Uterus (tissue), 4 donors: ENCODE measurements around the gene CLTC. TPM values are rescaled to one million over a fixed set of nuclear protein-coding genes. Genes with fewer than 3 reads are reported as not detected.

ENCODE experiments used
- DNase-seq, 2 donors: peaks; one replicate each; pipeline ENCODE4 v3.0.0-alpha.2; 2019 to 2020
- H3K27ac ChIP-seq, 2 donors: fragments of 200-600 bp; sonication (generic); 1 replicate in 1 of 2; 2 replicates in 1 of 2; pipeline ENCODE4 v1.5.1; 2016 to 2018
- H3K27me3 ChIP-seq, 2 donors: fragments of 200-600 bp; sonication (generic); one replicate each; pipeline ENCODE4 v1.5.1; 2018 to 2019; ENCODE audit warnings: control low read depth in 1 of 2
- H3K36me3 ChIP-seq, 2 donors: fragments of 200-600 bp; sonication (generic); one replicate each; pipeline ENCODE4 v1.5.1; 2019; ENCODE audit warnings: control low read depth in 1 of 2
- H3K4me1 ChIP-seq, 2 donors: fragments of 200-600 bp; sonication (generic); one replicate each; pipeline ENCODE4 v1.5.1; 2018 to 2019; ENCODE audit warnings: control low read depth in 1 of 2
- H3K4me3 ChIP-seq, 2 donors: fragments of 200-600 bp; sonication (generic); 1 replicate in 1 of 2; 2 replicates in 1 of 2; pipeline ENCODE4 v1.5.1; 2018 to 2019; ENCODE audit warnings: mild to moderate bottlenecking in 1 of 2
- H3K9me3 ChIP-seq, 2 donors: fragments of 200-600 bp; sonication (generic); one replicate each; pipeline ENCODE4 v1.5.1; 2019; ENCODE audit warnings: control low read depth in 1 of 2
- CTCF ChIP-seq, 4 experiments: fragments of 200-600 bp in 2 of 4; fragments of 450-650 bp in 2 of 4; sonication (generic) in 2 of 4; IDR thresholded peaks; one replicate each; pipeline ENCODE4 v1.5.1; 2016 to 2019; ENCODE audit warnings: antibody characterized with exemption in 4 of 4, mild to moderate bottlenecking in 2 of 4, moderate library complexity in 1 of 4
- POLR2A ChIP-seq, 2 donors: fragments of 450-650 bp; IDR thresholded peaks; one replicate each; pipeline ENCODE4 v1.6.1; 2016; ENCODE audit warnings: antibody characterized with exemption in 2 of 2, mild to moderate bottlenecking in 1 of 2, moderate library complexity in 1 of 2
- intact Hi-C: fragments of 100-400 bp; cut with DNase I; formaldehyde crosslinking; loops from one replicate; pipeline ENCODE4 v1.15.1; 2023; ENCODE audit warnings: low total_unique reads
- total RNA-seq, 4 donors: library from RNA; depleted of rRNA in 3 of 4; stranded (reverse); fragments of >200 nt in 3 of 4; gene quantifications; one replicate each; pipeline versions ENCODE4 v1.1.0 to v1.2.4, GENCODE V29; 2014 to 2023
- donor health status: DM: yes; HTN: yes; CAD: no.

The CLTC gene
- total RNA-seq, 4 donors from 2014 or later, result 89.7 to 463 (median 245) TPM

- Histone ChIP-seq H3K27me3 (no peaks in the 10 kb centered on the region), H3K4me3 (no peak overlapping the region), H3K9me3 (no peaks in the 10 kb centered on the region), H3K36me3 (no peaks in the 10 kb centered on the region), H3K27ac (no peak overlapping the region), H3K4me1 (no peaks in the 10 kb centered on the region)
- no peak for DNase-seq
- TF ChIP-seq POLR2A (IDR thresholded peaks at IDR 0.05) (no peak), CTCF (IDR thresholded peaks at IDR 0.05) (no peak)
- intact Hi-C loops, result no loop called here
These were observed 96.7 kb downstream of the CLTC start for GRCh38 chr17:59716427-59716826.

GRCh38 chr17:59719526-59719925 is 99.8 kb downstream of the CLTC start:
- no peaks in the 10 kb centered on the region for H3K27me3 ChIP-seq
- no peak for DNase-seq
- intact Hi-C loops, result no loop called here
- no peak overlapping the region for H3K4me3 ChIP-seq
- TF ChIP-seq POLR2A (IDR thresholded peaks at IDR 0.05) (no peak), CTCF (IDR thresholded peaks at IDR 0.05) (no peak)
- H3K27ac ChIP-seq, result no peak overlapping the region
- no peaks in the 10 kb centered on the region for H3K4me1 ChIP-seq
- no peaks in the 10 kb centered on the region for H3K9me3 ChIP-seq
- no peaks in the 10 kb centered on the region for H3K36me3 ChIP-seq

GRCh38 chr17:59722623-59723022 is 102.9 kb downstream of the CLTC start:
- TF ChIP-seq CTCF (IDR thresholded peaks at IDR 0.05), result no peak
- no peak for TF ChIP-seq POLR2A (IDR thresholded peaks at IDR 0.05)
- Histone ChIP-seq H3K36me3 (no peaks in the 10 kb centered on the region), H3K4me3 (no peak overlapping the region), H3K27ac (peak overlapping the region in 1 of 2 donors; percentile 16), H3K4me1 (peaks cover 0 to 7% of the 10 kb centered on the region in 2 donors), H3K9me3 (no peaks in the 10 kb centered on the region), H3K27me3 (no peaks in the 10 kb centered on the region)
- intact Hi-C loops, result no loop called here
- DNase-seq, result no peak

GRCh38 chr17:59723041-59723440 is 103.3 kb downstream of the CLTC start:
- DNase-seq, result no peak
- Histone ChIP-seq H3K4me1 (peaks cover 0 to 7% of the 10 kb centered on the region in 2 donors), H3K36me3 (no peaks in the 10 kb centered on the region), H3K27ac (peak overlapping the region in 1 of 2 donors; percentile 68), H3K9me3 (no peaks in the 10 kb centered on the region), H3K4me3 (no peak overlapping the region), H3K27me3 (no peaks in the 10 kb centered on the region)
- intact Hi-C loops, result no loop called here
- TF ChIP-seq POLR2A (IDR thresholded peaks at IDR 0.05), result no peak
- no peak for TF ChIP-seq CTCF (IDR thresholded peaks at IDR 0.05)

- intact Hi-C loops, result no loop called here
- no peak for DNase-seq
- no peak overlapping the region for H3K4me3 ChIP-seq
- H3K36me3 ChIP-seq, result no peaks in the 10 kb centered on the region
- H3K4me1 ChIP-seq, result peaks cover 0 to 7% of the 10 kb centered on the region in 2 donors
- TF ChIP-seq CTCF (IDR thresholded peaks at IDR 0.05) (no peak), POLR2A (IDR thresholded peaks at IDR 0.05) (no peak)
- peak overlapping the region in 1 of 2 donors; percentile 68 for H3K27ac ChIP-seq
- H3K27me3 ChIP-seq, result no peaks in the 10 kb centered on the region
- no peaks in the 10 kb centered on the region for H3K9me3 ChIP-seq
These were observed 103.9 kb downstream of the CLTC start for GRCh38 chr17:59723607-59724006.
